ENCODE measurements around the gene STK32A.

GRCh38 chr5:147432323-147432722, 197.5 kb downstream of the STK32A start:
- TF ChIP-seq CTCF (IDR thresholded peaks at IDR 0.05) (no peak), TCF7L2 (IDR thresholded peaks at IDR 0.05; ENCODE audit: low read depth, low read length) (no peak), POLR2AphosphoS5 (IDR thresholded peaks at IDR 0.05; ENCODE audit: low read depth, low read length) (no peak), SIN3A (IDR thresholded peaks at IDR 0.05; ENCODE audit: borderline replicate concordance, insufficient read depth, low read depth, low read length) (no peak)
- TF ChIP-seq, protein P1, sequence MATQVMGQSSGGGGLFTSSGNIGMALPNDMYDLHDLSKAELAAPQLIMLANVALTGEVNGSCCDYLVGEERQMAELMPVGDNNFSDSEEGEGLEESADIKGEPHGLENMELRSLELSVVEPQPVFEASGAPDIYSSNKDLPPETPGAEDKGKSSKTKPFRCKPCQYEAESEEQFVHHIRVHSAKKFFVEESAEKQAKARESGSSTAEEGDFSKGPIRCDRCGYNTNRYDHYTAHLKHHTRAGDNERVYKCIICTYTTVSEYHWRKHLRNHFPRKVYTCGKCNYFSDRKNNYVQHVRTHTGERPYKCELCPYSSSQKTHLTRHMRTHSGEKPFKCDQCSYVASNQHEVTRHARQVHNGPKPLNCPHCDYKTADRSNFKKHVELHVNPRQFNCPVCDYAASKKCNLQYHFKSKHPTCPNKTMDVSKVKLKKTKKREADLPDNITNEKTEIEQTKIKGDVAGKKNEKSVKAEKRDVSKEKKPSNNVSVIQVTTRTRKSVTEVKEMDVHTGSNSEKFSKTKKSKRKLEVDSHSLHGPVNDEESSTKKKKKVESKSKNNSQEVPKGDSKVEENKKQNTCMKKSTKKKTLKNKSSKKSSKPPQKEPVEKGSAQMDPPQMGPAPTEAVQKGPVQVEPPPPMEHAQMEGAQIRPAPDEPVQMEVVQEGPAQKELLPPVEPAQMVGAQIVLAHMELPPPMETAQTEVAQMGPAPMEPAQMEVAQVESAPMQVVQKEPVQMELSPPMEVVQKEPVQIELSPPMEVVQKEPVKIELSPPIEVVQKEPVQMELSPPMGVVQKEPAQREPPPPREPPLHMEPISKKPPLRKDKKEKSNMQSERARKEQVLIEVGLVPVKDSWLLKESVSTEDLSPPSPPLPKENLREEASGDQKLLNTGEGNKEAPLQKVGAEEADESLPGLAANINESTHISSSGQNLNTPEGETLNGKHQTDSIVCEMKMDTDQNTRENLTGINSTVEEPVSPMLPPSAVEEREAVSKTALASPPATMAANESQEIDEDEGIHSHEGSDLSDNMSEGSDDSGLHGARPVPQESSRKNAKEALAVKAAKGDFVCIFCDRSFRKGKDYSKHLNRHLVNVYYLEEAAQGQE (IDR thresholded peaks at IDR 0.05; ENCODE audit: insufficient read depth in 1 of 2, low read depth in 2 of 2, low read length in 1 of 2) = no peak
